ENCODE data around the gene SLC24A3.

SLC24A3 gene

GRCh38 chr20:19330038-19330437 is 117.6 kb downstream of the SLC24A3 start:
- TF ChIP-seq ZC3H10 (CRISPR knock-in tag; IDR thresholded peaks at IDR 0.05), result no peak
- no peak for TF ChIP-seq GLIS3 (CRISPR knock-in tag; IDR thresholded peaks at IDR 0.05)
- no peak for TF ChIP-seq ZNF70 (CRISPR knock-in tag; IDR thresholded peaks at IDR 0.05)
- TF ChIP-seq ZNF565 (CRISPR knock-in tag; conservative IDR thresholded peaks at IDR 0.05; ENCODE audit: low read depth), result no peak
- no peak for TF ChIP-seq BACH2 (CRISPR knock-in tag; IDR thresholded peaks at IDR 0.05; ENCODE audit: borderline replicate concordance)
- no peak for TF ChIP-seq PATZ1 (CRISPR knock-in tag; IDR thresholded peaks at IDR 0.05; ENCODE audit: borderline replicate concordance)
- no peak for TF ChIP-seq POU6F1 (CRISPR knock-in tag; IDR thresholded peaks at IDR 0.05; ENCODE audit: borderline replicate concordance, low read depth)
- TF ChIP-seq ZFP30 (CRISPR knock-in tag; IDR thresholded peaks at IDR 0.05), result no peak
- TF ChIP-seq CSDC2 (CRISPR knock-in tag; IDR thresholded peaks at IDR 0.05), result no peak
- TF ChIP-seq ZFP3 (CRISPR knock-in tag; IDR thresholded peaks at IDR 0.05), result no peak
- TF ChIP-seq ISL1 (CRISPR knock-in tag; IDR thresholded peaks at IDR 0.05), result no peak
- no peak for ATAC-seq

GRCh38 chr20:19330731-19331130 is 118.3 kb downstream of the SLC24A3 start:
- TF ChIP-seq CSRNP3 (CRISPR knock-in tag; IDR thresholded peaks at IDR 0.05) (no peak), RARB (CRISPR knock-in tag; IDR thresholded peaks at IDR 0.05) (no peak)
- ATAC-seq, result no peak

- TF ChIP-seq CSRNP3 (CRISPR knock-in tag; IDR thresholded peaks at IDR 0.05) (no peak), ARNTL (CRISPR knock-in tag; IDR thresholded peaks at IDR 0.05; ENCODE audit: borderline replicate concordance, low read depth) (no peak), RARB (CRISPR knock-in tag; IDR thresholded peaks at IDR 0.05) (no peak), ZFP3 (CRISPR knock-in tag; IDR thresholded peaks at IDR 0.05) (no peak), TOX (CRISPR knock-in tag; IDR thresholded peaks at IDR 0.05; ENCODE audit: borderline replicate concordance) (no peak), OSR1 (CRISPR knock-in tag; IDR thresholded peaks at IDR 0.05) (no peak), ESRRG (CRISPR knock-in tag; IDR thresholded peaks at IDR 0.05) (no peak)
- ATAC-seq, result no peak
Measured at GRCh38 chr20:19333563-19333962, 121.1 kb downstream of the SLC24A3 start.

- ATAC-seq, result no peak
- TF ChIP-seq OSR1 (CRISPR knock-in tag; IDR thresholded peaks at IDR 0.05) (no peak), CSDC2 (CRISPR knock-in tag; IDR thresholded peaks at IDR 0.05) (no peak), TOX (CRISPR knock-in tag; IDR thresholded peaks at IDR 0.05; ENCODE audit: borderline replicate concordance) (no peak), SNAI2 (CRISPR knock-in tag; IDR thresholded peaks at IDR 0.05) (no peak), CREB5 (CRISPR knock-in tag; IDR thresholded peaks at IDR 0.05; ENCODE audit: low read depth) (no peak), ZFP30 (CRISPR knock-in tag; IDR thresholded peaks at IDR 0.05) (no peak), PPARA (CRISPR knock-in tag; IDR thresholded peaks at IDR 0.05; ENCODE audit: borderline replicate concordance) (no peak), TSHZ2 (CRISPR knock-in tag; IDR thresholded peaks at IDR 0.05) (no peak), RARB (CRISPR knock-in tag; IDR thresholded peaks at IDR 0.05) (no peak), CSRNP3 (CRISPR knock-in tag; IDR thresholded peaks at IDR 0.05) (no peak), ZNF565 (CRISPR knock-in tag; conservative IDR thresholded peaks at IDR 0.05; ENCODE audit: low read depth) (no peak), ARNTL (CRISPR knock-in tag; IDR thresholded peaks at IDR 0.05; ENCODE audit: borderline replicate concordance, low read depth) (no peak), ZFP3 (CRISPR knock-in tag; IDR thresholded peaks at IDR 0.05) (no peak), POU6F1 (CRISPR knock-in tag; IDR thresholded peaks at IDR 0.05; ENCODE audit: borderline replicate concordance, low read depth) (no peak), BACH2 (CRISPR knock-in tag; IDR thresholded peaks at IDR 0.05; ENCODE audit: borderline replicate concordance) (no peak), ZC3H10 (CRISPR knock-in tag; IDR thresholded peaks at IDR 0.05) (no peak)
Measured at GRCh38 chr20:19335341-19335740, 122.9 kb downstream of the SLC24A3 start.
